ENCODE results near the gene MGAT2. TPM values are rescaled to one million over a fixed set of nuclear protein-coding genes. Genes with fewer than 3 reads are reported as not detected.

Gene MGAT2
- total RNA-seq, 2 donors from 2014 or later, result 34.7 to 69.0 TPM

DNA sequence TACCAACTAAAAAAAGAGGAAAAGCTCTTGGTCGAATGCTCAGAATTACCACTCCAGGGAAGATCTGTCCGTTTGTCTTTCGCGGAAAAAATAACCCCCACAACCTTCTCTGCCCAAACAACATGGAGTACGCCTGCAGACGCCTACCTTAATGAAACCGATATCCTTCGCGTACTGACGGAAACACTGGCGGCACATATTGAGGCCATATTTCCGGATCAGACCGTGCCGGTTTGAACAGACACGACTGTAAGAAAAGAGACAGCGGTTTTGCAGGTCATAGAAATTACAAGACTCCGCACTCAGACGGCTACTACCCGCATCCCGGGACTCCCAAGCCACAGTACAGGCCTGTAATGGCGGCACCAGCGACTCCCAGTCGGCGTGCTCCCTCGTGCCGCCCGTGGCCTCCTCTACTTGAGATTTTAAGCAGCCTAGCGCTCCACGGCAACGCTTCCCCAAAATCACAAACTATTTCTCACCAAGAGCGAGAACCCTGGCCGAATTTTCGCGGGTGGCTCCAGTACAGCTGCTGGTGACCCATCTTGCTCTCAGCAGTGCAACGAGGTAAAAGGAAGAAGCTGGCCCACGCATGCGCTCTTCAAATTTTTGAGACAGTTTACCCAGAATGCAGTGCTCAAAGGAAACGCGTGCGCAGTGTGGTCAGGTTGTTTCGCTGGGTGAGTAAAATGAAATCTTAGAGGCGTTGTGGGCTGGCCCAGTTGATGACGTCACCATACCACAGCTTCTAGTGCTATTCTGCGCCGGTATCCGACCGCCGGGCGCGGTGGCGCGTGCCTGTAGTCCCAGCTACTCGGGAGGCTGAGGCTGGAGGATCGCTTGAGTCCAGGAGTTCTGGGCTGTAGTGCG is 34.6 kb upstream of the MGAT2 start, which contains the start of gene RPS29:
TSS of gene RPS29 (minus strand) at position 578 of the 870 bp plus-strand sequence. CDS start at position 544, 34 bp downstream.
- Histone ChIP-seq H3K4me1 (replicated peaks) (no peaks in the 10 kb centered on the region), H3K27ac (peak within 1 kb of the TSS; percentile 87), H3K36me3 (peaks cover 0 to 9% of the 10 kb centered on the region in 2 donors), H3K9me3 (no peaks in the 10 kb centered on the region), H3K4me3 (peak within 1 kb of the TSS; percentile 81 to 94), H3K27me3 (replicated peaks; ENCODE audit: insufficient read depth) (no peaks in the 10 kb centered on the region)
- TF ChIP-seq, protein P1, sequence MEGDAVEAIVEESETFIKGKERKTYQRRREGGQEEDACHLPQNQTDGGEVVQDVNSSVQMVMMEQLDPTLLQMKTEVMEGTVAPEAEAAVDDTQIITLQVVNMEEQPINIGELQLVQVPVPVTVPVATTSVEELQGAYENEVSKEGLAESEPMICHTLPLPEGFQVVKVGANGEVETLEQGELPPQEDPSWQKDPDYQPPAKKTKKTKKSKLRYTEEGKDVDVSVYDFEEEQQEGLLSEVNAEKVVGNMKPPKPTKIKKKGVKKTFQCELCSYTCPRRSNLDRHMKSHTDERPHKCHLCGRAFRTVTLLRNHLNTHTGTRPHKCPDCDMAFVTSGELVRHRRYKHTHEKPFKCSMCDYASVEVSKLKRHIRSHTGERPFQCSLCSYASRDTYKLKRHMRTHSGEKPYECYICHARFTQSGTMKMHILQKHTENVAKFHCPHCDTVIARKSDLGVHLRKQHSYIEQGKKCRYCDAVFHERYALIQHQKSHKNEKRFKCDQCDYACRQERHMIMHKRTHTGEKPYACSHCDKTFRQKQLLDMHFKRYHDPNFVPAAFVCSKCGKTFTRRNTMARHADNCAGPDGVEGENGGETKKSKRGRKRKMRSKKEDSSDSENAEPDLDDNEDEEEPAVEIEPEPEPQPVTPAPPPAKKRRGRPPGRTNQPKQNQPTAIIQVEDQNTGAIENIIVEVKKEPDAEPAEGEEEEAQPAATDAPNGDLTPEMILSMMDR (IDR thresholded peaks at IDR 0.05), result peak in 1 of 4 experiments; percentile 8
- TF ChIP-seq POLR2AphosphoS5 (IDR thresholded peaks at IDR 0.05) (peak; percentile 99), POLR2A (IDR thresholded peaks at IDR 0.05) (peak; percentile 83)
- DNase-seq (ENCODE audit: low spot score), result peak; percentile 97
- under 1% methylated on average over 54 of the region's 55 CpGs for WGBS
- intact Hi-C loops (cut with DNase I), result no loop called here

DNA sequence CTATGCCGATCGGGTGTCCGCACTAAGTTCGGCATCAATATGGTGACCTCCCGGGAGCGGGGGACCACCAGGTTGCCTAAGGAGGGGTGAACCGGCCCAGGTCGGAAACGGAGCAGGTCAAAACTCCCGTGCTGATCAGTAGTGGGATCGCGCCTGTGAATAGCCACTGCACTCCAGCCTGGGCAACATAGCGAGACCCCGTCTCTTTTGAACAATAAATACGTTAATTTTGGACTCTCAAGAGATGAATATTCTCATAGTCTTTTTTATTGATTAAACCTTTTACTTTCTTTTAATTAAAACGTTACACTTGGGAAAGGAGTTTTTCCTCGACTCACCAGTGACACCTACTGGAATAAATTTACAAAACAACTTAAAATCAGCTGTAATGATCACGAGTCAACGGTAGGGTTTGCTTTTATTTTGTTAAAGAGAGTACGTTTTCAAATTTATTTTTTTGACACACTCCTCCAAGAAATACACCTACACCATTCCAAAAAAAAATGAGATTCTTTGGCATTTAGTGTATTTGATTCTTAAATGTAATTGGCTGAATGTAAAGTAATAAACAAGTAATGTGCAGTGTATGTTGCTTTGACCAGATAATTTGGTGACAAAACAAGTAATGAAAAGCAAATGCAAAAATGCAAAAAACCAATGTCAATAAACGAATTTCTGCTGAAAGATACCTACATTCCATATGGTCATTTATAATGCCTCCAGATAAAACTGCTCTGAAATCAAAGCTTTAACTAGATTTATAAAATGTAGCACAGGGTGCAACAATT is 33.7 kb upstream of the MGAT2 start:
- intact Hi-C loops (cut with DNase I), result no loop called here
- WGBS, result 2% methylated on average over 14 of the region's 21 CpGs
- Histone ChIP-seq H3K4me3 (peak overlapping the region; percentile 81 to 94), H3K4me1 (replicated peaks) (no peaks in the 10 kb centered on the region), H3K9me3 (no peaks in the 10 kb centered on the region), H3K36me3 (peaks cover 0 to 9% of the 10 kb centered on the region in 2 donors), H3K27ac (peak overlapping the region; percentile 87), H3K27me3 (replicated peaks; ENCODE audit: insufficient read depth) (no peaks in the 10 kb centered on the region)
- TF ChIP-seq, protein P1 (IDR thresholded peaks at IDR 0.05), result peak; percentile 61 to 91 (median 80)
- TF ChIP-seq POLR2A (IDR thresholded peaks at IDR 0.05), result no peak
- TF ChIP-seq POLR2AphosphoS5 (IDR thresholded peaks at IDR 0.05), result no peak
- DNase-seq (ENCODE audit: low spot score), result no peak

DNA sequence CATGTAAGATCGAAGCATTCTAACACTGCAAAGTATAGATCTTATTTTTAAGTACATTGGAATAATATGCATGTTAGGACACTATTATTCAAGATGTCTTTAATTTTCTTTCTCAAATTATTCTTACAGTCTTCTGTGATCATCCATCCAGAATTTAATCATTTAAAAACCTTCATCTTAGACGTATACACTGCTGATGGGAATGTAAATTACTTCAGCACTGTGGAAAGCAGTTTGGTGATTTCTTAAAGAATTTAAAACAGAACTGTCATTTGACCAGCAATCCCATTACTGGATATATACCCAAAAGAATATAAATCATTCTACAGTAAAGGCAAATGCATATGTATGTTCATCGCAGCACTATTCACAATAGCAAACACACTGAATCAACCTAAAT is 31.2 kb upstream of the MGAT2 start:
- WGBS, result 89% methylated on average over 3 of the region's 3 CpGs
- Histone ChIP-seq H3K36me3 (peaks cover 0 to under 1% of the 10 kb centered on the region in 2 donors), H3K4me1 (replicated peaks) (no peaks in the 10 kb centered on the region), H3K27ac (no peak overlapping the region), H3K4me3 (no peak overlapping the region), H3K27me3 (replicated peaks; ENCODE audit: insufficient read depth) (no peaks in the 10 kb centered on the region), H3K9me3 (no peaks in the 10 kb centered on the region)
- intact Hi-C loops (cut with DNase I), result no loop called here
- no peak for DNase-seq (ENCODE audit: low spot score)
- TF ChIP-seq, protein P1 (IDR thresholded peaks at IDR 0.05), result no peak
- TF ChIP-seq POLR2A (IDR thresholded peaks at IDR 0.05), result no peak

- TF ChIP-seq POLR2AphosphoS5 (IDR thresholded peaks at IDR 0.05) (no peak), POLR2A (IDR thresholded peaks at IDR 0.05) (no peak)
- TF ChIP-seq, protein P1 (IDR thresholded peaks at IDR 0.05), result no peak
- 84% methylated on average over 3 of the region's 3 CpGs for WGBS
- intact Hi-C loops (cut with DNase I), result no loop called here
- Histone ChIP-seq H3K27me3 (replicated peaks; ENCODE audit: insufficient read depth) (no peaks in the 10 kb centered on the region), H3K9me3 (no peaks in the 10 kb centered on the region), H3K4me3 (no peak overlapping the region), H3K27ac (no peak overlapping the region), H3K4me1 (replicated peaks) (no peaks in the 10 kb centered on the region), H3K36me3 (no peaks in the 10 kb centered on the region)
- DNase-seq (ENCODE audit: low spot score), result no peak
Measured at GRCh38 chr14:49593016-49593415, 27.6 kb upstream of the MGAT2 start.

All from prostate gland (tissue), 2 donors.